Transverse colon (tissue), 4 donors: ENCODE data around the gene NDRG2.

ENCODE experiments used
- EP300 ChIP-seq: sonication (generic); formaldehyde crosslinking; IDR thresholded peaks from one replicate; pipeline ENCODE4 v1.6.1; 2017; ENCODE audit warnings: antibody characterized with exemption, low read depth
- POLR2A ChIP-seq: fragments of 450-650 bp; IDR thresholded peaks from one replicate; pipeline ENCODE4 v1.6.1; 2016; ENCODE audit warnings: antibody characterized with exemption, mild to moderate bottlenecking, moderate library complexity
- POLR2AphosphoS5 ChIP-seq, 3 donors: sonication (generic); formaldehyde crosslinking; IDR thresholded peaks; one replicate each; pipeline ENCODE4 v1.6.1; 2016; ENCODE audit warnings: antibody characterized with exemption in 3 of 3
- TF ChIP-seq, protein P1 (sequence below), 5 experiments: fragments of 200-600 bp in 3 of 5; fragments of 450-650 bp in 2 of 5; sonication (generic) in 3 of 5; IDR thresholded peaks; 1 replicate in 2 of 5; 2 replicates in 3 of 5; pipeline ENCODE4 v1.5.1; 2016 to 2017; ENCODE audit warnings: antibody characterized with exemption in 5 of 5, inconsistent platforms in 3 of 5, mild to moderate bottlenecking in 2 of 5, moderate library complexity in 1 of 5

DNA sequence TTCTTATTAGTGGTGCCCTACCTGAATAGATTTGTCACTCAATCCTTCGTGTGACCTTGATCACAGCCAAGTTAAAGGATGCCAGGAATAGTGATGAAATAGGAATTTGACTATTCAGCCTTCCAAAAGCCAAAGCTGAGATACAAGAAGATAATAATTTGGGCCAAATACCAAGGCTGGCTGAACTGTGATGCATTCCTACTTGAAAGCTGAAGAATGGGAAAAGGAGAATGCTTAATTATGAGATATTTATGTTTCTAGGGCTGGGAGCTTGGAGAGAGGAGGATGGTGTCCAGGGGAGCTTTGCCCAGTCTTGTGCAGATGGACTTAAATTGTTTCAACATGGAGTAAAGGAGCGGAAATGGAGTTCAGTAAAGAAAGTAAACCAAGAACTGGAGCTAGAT is 22.5 kb upstream of the NDRG2 start:
- TF ChIP-seq, protein P1, sequence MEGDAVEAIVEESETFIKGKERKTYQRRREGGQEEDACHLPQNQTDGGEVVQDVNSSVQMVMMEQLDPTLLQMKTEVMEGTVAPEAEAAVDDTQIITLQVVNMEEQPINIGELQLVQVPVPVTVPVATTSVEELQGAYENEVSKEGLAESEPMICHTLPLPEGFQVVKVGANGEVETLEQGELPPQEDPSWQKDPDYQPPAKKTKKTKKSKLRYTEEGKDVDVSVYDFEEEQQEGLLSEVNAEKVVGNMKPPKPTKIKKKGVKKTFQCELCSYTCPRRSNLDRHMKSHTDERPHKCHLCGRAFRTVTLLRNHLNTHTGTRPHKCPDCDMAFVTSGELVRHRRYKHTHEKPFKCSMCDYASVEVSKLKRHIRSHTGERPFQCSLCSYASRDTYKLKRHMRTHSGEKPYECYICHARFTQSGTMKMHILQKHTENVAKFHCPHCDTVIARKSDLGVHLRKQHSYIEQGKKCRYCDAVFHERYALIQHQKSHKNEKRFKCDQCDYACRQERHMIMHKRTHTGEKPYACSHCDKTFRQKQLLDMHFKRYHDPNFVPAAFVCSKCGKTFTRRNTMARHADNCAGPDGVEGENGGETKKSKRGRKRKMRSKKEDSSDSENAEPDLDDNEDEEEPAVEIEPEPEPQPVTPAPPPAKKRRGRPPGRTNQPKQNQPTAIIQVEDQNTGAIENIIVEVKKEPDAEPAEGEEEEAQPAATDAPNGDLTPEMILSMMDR (IDR thresholded peaks at IDR 0.05) = no peak
- no peak for TF ChIP-seq POLR2AphosphoS5 (IDR thresholded peaks at IDR 0.05)
- TF ChIP-seq POLR2A = no peak
- no peak for TF ChIP-seq EP300
